ENCODE measurements around the gene SHOC2.

SHOC2 gene

DNA sequence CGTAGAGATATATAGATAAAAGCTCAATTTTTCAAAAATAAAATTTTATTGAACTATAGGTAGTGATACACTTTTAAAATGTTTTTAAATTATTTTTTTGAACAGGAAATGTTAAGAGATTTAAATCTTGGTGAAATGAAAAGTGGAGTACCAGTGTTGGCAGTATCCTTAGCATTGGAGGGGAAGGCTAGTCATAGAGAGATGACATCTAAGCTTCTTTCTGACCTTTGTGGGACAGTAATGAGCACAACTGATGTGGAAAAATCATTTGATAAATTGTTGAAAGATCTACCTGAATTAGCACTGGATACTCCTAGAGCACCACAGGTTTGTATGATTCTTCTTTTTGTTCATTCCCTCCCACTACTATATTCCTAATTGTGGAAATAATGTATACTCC is 31.8 kb upstream of the SHOC2 start:
- TF ChIP-seq, protein P1, sequence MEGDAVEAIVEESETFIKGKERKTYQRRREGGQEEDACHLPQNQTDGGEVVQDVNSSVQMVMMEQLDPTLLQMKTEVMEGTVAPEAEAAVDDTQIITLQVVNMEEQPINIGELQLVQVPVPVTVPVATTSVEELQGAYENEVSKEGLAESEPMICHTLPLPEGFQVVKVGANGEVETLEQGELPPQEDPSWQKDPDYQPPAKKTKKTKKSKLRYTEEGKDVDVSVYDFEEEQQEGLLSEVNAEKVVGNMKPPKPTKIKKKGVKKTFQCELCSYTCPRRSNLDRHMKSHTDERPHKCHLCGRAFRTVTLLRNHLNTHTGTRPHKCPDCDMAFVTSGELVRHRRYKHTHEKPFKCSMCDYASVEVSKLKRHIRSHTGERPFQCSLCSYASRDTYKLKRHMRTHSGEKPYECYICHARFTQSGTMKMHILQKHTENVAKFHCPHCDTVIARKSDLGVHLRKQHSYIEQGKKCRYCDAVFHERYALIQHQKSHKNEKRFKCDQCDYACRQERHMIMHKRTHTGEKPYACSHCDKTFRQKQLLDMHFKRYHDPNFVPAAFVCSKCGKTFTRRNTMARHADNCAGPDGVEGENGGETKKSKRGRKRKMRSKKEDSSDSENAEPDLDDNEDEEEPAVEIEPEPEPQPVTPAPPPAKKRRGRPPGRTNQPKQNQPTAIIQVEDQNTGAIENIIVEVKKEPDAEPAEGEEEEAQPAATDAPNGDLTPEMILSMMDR (conservative IDR thresholded peaks at IDR 0.05; ENCODE audit: low read depth, low read length): no peak
- DNase-seq (ENCODE audit: low read depth): no peak
- no peak overlapping the region for H3K4me3 ChIP-seq (ENCODE audit: low read length)

DNA sequence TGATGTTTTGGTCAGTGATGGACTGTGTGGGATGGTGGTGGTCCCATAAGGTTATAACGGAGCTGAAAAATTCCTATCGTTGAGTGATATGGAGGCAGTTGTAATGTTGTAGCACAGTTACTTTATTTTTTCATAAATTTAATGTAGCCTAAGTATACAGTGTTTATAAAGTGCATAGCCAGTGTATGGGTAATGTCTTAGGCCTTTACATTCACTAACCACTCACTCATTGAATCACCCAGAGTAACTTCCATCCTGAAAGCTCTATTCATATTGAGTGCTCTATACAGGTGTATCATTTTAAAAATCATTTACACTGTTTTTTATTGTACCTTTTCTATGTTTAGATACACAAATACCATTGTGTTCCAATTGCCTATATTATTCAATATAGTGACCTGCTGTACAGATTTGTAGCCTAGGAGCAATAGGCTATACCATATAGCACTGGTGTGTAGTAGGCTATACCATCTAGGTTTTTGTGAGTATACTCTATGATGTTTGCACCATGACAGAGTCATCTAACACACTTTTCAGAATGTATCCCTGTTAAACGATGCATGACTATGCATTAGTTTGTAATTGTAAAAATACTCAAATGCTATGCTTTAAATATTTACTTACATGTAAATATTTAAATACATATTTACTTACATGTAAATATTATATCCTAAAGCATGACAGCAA is 26.7 kb upstream of the SHOC2 start:
- DNase-seq (ENCODE audit: low read depth): no peak
- TF ChIP-seq, protein P1 (conservative IDR thresholded peaks at IDR 0.05; ENCODE audit: low read depth, low read length): no peak
- H3K4me3 ChIP-seq (ENCODE audit: low read length): no peak overlapping the region

DNA sequence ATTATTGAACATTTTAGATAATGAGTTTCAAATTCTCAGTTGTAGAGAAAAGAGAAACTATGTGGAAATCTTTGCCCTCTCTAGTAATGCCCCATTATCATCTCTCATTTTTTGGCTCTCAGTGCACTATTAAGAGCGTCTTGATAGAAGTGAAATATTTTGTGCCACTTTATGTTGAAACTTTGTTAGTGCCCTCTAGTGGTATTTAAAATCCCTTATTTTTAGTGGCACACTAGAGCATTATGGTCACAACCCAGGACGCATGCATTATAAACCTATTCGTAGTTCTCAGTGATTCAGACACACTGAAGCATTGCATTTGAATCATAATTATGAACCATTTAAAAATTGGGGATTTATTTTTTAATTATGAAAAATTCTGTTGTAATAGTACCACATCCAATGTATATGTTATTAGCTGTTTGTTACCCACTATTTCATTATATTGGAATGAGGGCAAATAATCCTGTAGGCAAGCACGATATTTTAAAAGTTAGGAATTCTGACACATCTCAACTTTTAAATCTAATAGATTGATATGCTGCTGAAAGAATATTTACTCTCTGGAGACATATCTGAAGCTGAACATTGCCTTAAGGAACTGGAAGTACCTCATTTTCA is 25.7 kb upstream of the SHOC2 start:
- TF ChIP-seq, protein P1 (conservative IDR thresholded peaks at IDR 0.05; ENCODE audit: low read depth, low read length): peak; percentile 43
- DNase-seq (ENCODE audit: low read depth): no peak
- H3K4me3 ChIP-seq (ENCODE audit: low read length): no peak overlapping the region

DNA sequence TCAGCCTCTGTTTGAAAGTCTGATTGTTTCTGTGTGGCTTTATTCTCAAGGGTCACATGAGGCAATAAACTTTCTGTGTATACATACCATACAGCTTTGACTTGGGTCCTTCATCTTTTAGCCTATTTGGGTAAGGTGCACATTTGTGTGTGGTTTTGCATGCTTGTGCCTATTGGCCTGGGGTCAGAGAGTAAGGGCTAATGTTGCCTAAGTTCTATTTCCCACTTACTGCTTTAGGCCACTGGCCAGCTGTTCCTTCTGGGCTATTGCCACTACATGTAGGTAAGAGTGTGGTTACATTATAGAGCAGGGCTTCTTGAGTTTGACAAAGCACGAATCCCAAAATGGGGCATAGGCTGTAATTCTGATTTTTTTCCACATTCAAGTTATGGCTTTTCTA is 22.2 kb upstream of the SHOC2 start:
- H3K4me3 ChIP-seq (ENCODE audit: low read length): no peak overlapping the region
- DNase-seq (ENCODE audit: low read depth): no peak

DNA sequence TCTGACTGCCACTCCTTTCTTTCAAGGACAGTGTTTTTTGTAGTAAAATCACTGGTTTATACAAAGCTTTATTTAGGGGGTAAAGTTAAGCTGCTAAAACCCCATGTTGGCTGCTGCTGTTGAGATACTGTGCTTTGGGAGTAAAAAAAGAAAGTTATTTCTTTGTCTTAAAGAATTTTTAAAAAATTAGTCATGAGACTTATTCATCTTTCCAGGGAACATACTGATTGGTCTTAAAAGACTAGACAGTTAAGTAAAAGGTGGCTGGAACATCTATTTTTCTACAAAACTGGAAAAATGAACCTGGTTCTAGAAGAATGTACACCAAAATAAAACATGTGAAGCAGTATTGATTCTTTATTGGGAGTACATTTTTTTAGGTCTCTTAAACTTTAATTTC is 21.0 kb upstream of the SHOC2 start:
- DNase-seq (ENCODE audit: low read depth): no peak
- TF ChIP-seq, protein P1 (conservative IDR thresholded peaks at IDR 0.05; ENCODE audit: low read depth, low read length): no peak
- H3K4me3 ChIP-seq (ENCODE audit: low read length): no peak overlapping the region

More for the DNA sequence above, 22.2 kb upstream of the SHOC2 start:
- TF ChIP-seq, protein P1 (conservative IDR thresholded peaks at IDR 0.05; ENCODE audit: low read depth, low read length): no peak

DNA sequence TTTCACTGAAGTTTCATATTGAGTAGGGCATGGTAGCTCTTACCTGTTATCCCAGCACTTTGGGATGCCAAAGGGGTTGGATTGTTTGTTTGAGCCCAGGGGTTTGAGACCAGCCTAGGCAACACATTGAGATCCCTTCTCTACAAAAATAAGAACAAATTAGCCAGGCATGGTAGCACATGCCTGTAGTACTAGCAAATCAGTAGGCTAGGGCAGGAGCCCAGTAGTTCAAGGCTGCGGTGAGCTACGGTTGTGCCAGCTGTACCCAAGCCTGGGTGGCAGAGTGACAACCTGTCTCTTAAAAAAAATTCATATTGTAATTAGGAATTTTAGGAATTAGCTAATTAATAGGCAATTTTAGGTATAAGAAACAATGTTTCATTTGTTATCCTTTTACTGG is 18.4 kb upstream of the SHOC2 start:
- TF ChIP-seq, protein P1 (conservative IDR thresholded peaks at IDR 0.05; ENCODE audit: low read depth, low read length): no peak
- no peak overlapping the region for H3K4me3 ChIP-seq (ENCODE audit: low read length)
- no peak for DNase-seq (ENCODE audit: low read depth)
